Endothelial cell of umbilical vein (primary cell): ENCODE data around the gene UBE2L6. TPM values are rescaled to one million over a fixed set of nuclear protein-coding genes. Genes with fewer than 3 reads are reported as not detected.

Source experiments
- BruUV-seq: library from RNA; stranded (reverse); fragments of 400-500 nt; replicated peaks from 2 replicates; lab custom pipeline; 2021; lab: Mats Ljungman, UMichigan
- CTCF ChIA-PET: fragments of 300-600, 350-600 bp; sonication (Branson Sonifier 250); formaldehyde crosslinking; loops from one replicate; lab custom pipeline; 2021; ENCODE audit warnings: antibody characterized with exemption, inconsistent platforms; lab: Charles Lee
- POLR2A ChIA-PET: fragments of 300-600, 350-600 bp; sonication (Branson Sonifier 250); formaldehyde crosslinking; loops from one replicate; lab custom pipeline; 2021; ENCODE audit warnings: antibody characterized with exemption, inconsistent platforms; lab: Charles Lee
- DNase-seq: peaks from one replicate; pipeline ENCODE4 v3.0.0-alpha.2; 2011; ENCODE audit warnings: low read depth, low spot score
- FAIRE-seq: peaks from 2 replicates; lab custom pipeline; 2011; peaks lifted over from hg19 to GRCh38; lab: Jason Lieb, UNC
- H2AFZ ChIP-seq: 2 replicates; pipeline ENCODE4 v1.6.0; 2012; ENCODE audit warnings: low read depth, low read length, control low read depth, inconsistent platforms
- H3K27ac ChIP-seq: 2 replicates; pipeline ENCODE4 v1.5.1; 2011; ENCODE audit warnings: low read depth, mild to moderate bottlenecking, control low read depth, low read length, moderate library complexity; ENCODE audit not compliant: insufficient read depth
- H3K27me3 ChIP-seq, 2 experiments: 2 replicates each; pipeline versions ENCODE4 v1.6.0 to v1.6.1; 2011; ENCODE audit warnings: low read length in 2 of 2, mixed read lengths in 1 of 2; ENCODE audit not compliant: control insufficient read depth in 2 of 2, insufficient read depth in 2 of 2
- H3K36me3 ChIP-seq, 2 experiments: 2 replicates in 1 of 2; 3 replicates in 1 of 2; pipeline ENCODE4 v1.5.1; 2011; ENCODE audit warnings: low read length in 2 of 2, mild to moderate bottlenecking in 1 of 2, moderate library complexity in 1 of 2; ENCODE audit not compliant: control insufficient read depth in 2 of 2, insufficient read depth in 2 of 2; ENCODE audit errors: extremely low read depth in 1 of 2
- H3K4me1 ChIP-seq: 3 replicates; pipeline ENCODE4 v1.5.1; 2011; ENCODE audit warnings: mild to moderate bottlenecking, low read length; ENCODE audit not compliant: control insufficient read depth, insufficient read depth; ENCODE audit errors: extremely low read depth
- H3K4me2 ChIP-seq: 2 replicates; pipeline ENCODE4 v1.6.1; 2011; ENCODE audit warnings: low read length, control low read depth, mixed read lengths; ENCODE audit not compliant: insufficient read depth
- H3K4me3 ChIP-seq, 3 experiments: fragments of 200-600 bp in 1 of 3; sonication (generic), shearing (Covaris generic) in 1 of 3; replicated peaks in 1 of 3; 2 replicates each; pipeline ENCODE4 v1.5.1; 2011 to 2016; ENCODE audit warnings: control low read depth in 3 of 3, low read length in 3 of 3, mild to moderate bottlenecking in 2 of 3, inconsistent platforms in 1 of 3, low read depth in 1 of 3, moderate library complexity in 1 of 3; ENCODE audit not compliant: insufficient read depth in 1 of 3
- H3K79me2 ChIP-seq: 2 replicates; pipeline ENCODE4 v1.6.0; 2012; ENCODE audit warnings: low read length, inconsistent platforms; ENCODE audit not compliant: control insufficient read depth, insufficient read depth
- H3K9ac ChIP-seq: replicated peaks from 2 replicates; pipeline ENCODE3; 2011; ENCODE audit warnings: low read length, control low read depth; ENCODE audit not compliant: insufficient read depth; ENCODE audit errors: extremely low read depth
- H3K9me1 ChIP-seq: replicated peaks from 3 replicates; pipeline ENCODE4 v1.6.0; 2011; ENCODE audit warnings: mild to moderate bottlenecking, low read length; ENCODE audit not compliant: control insufficient read depth, insufficient read depth; ENCODE audit errors: extremely low read depth
- H3K9me3 ChIP-seq: replicated peaks from 2 replicates; pipeline ENCODE4 v1.5.1; 2012; ENCODE audit warnings: low read length, inconsistent platforms; ENCODE audit not compliant: control insufficient read depth, insufficient read depth
- H4K20me1 ChIP-seq: replicated peaks from 2 replicates; pipeline ENCODE3; 2011; ENCODE audit warnings: mild to moderate bottlenecking, low read length; ENCODE audit not compliant: control insufficient read depth, insufficient read depth; ENCODE audit errors: extremely low read depth
- EZH2 ChIP-seq: IDR thresholded peaks from 2 replicates; pipeline ENCODE4 v1.6.1; 2012; ENCODE audit warnings: borderline replicate concordance, low read depth, mild to moderate bottlenecking, moderate library complexity, low read length, inconsistent platforms; ENCODE audit not compliant: severe bottlenecking
- FOS ChIP-seq: IDR thresholded peaks from 2 replicates; pipeline ENCODE4 v1.6.1; 2011; ENCODE audit warnings: mild to moderate bottlenecking, low read length, moderate library complexity, borderline replicate concordance; ENCODE audit not compliant: insufficient read depth
- GATA2 ChIP-seq: IDR thresholded peaks from 2 replicates; pipeline ENCODE4 v1.7.0; 2011; ENCODE audit warnings: low read depth, mild to moderate bottlenecking, moderate library complexity, mixed read lengths, low read length; ENCODE audit not compliant: insufficient read length, insufficient read depth
- MAX ChIP-seq: IDR thresholded peaks from 2 replicates; pipeline ENCODE4 v1.6.1; 2011; ENCODE audit not compliant: insufficient read depth, insufficient read length
- MYC ChIP-seq: IDR thresholded peaks from one replicate; pipeline ENCODE4 v1.6.1; 2011; ENCODE audit warnings: mild to moderate bottlenecking, low read depth, low read length
- POLR2A ChIP-seq: IDR thresholded peaks from 2 replicates; pipeline ENCODE4 v1.6.1; 2012; ENCODE audit warnings: low read depth, mild to moderate bottlenecking, control low read depth, low read length
- POLR2AphosphoS5 ChIP-seq: IDR thresholded peaks from 2 replicates; pipeline ENCODE4 v1.6.1; 2012; ENCODE audit warnings: low read depth, mild to moderate bottlenecking, control low read depth, low read length, moderate library complexity; ENCODE audit not compliant: insufficient read depth
- dilution Hi-C: fragments of 300-500 bp; cut with MboI; formaldehyde crosslinking; loops from one replicate; pipeline ENCODE4 v1.15.0; 2019; ENCODE audit warnings: low sequenced_read_pairs; ENCODE audit not compliant: extremely low pct_ligation_motif_present
- intact Hi-C: fragments of 100-400 bp; cut with micrococcal nuclease; formaldehyde crosslinking; loops from one replicate; pipeline ENCODE4 v1.10.0; 2022
- polyA plus RNA-seq, 4 experiments: library from polyadenylated mRNA; depleted of rRNA in 3 of 4; stranded (reverse) in 3 of 4; unstranded in 1 of 4; fragments of >200 nt; gene quantifications; 2 replicates each; pipeline versions ENCODE4 v1.2.1 to v1.2.3, GENCODE V29; 2011 to 2012; ENCODE audit warnings: missing spikeins in 1 of 4
- total RNA-seq: library from RNA; stranded (reverse); gene quantifications from 2 replicates; pipeline ENCODE4 v1.2.3, GENCODE V29; 2021

Gene UBE2L6
- total and polyA plus RNA-seq, 2 donors (not counting 3 experiments of a cell fraction or from before 2014, with no cell fraction given) = 22.3 to 25.2 TPM

GRCh38 chr11:57515332-57516060 is 52.0 kb downstream of the UBE2L6 start, which contains the start of gene SLC43A1:
TSS of gene SLC43A1 (minus strand) at chr11:57515702. CDS start at chr11:57514111, 1,591 bp downstream.
- CTCF ChIA-PET = interaction anchor here (0.9 to 9.0 kb wide), 8 partner anchors 11 to 129 kb away, joined by 3 to 166 read pairs (median 10); partner anchors contain the start of genes RTN4RL2 and TIMM10
- H3K36me3 ChIP-seq = no peaks in the 10 kb centered on the region
- no peaks in the 10 kb centered on the region for H3K9me3 ChIP-seq
- peak within 1 kb of the TSS; percentile 94 for H2AFZ ChIP-seq
- peak within 1 kb of the TSS; percentile 64 to 79 (median 68) for H3K4me3 ChIP-seq
- dilution Hi-C loops = no loop called here
- POLR2A ChIA-PET = no interaction called here
- no peak within 1 kb of the TSS for H3K27ac ChIP-seq
- no peaks in the 10 kb centered on the region for H4K20me1 ChIP-seq
- H3K79me2 ChIP-seq = no peaks in the 10 kb centered on the region
- TF ChIP-seq MAX (peak; percentile 77), GATA2 (no peak), POLR2A (peak; percentile 25)
- H3K4me1 ChIP-seq = peaks cover 9% of the 10 kb centered on the region
- no peaks in the 10 kb centered on the region for H3K9me1 ChIP-seq
- FAIRE-seq = peak; percentile 85
- DNase-seq = peak; percentile 69
- peak within 1 kb of the TSS; percentile 62 for H3K9ac ChIP-seq
- no TSS peak for BruUV-seq
- intact Hi-C loops = loop anchor here (1.0 kb wide), 2 partner anchors 12 to 16 kb away; no protein-coding TSS in a partner anchor
- H3K27me3 ChIP-seq = no peaks in the 10 kb centered on the region
- peak within 1 kb of the TSS; percentile 88 for H3K4me2 ChIP-seq

GRCh38 chr11:57514538-57515331 is 52.7 kb downstream of the UBE2L6 start:
- Histone ChIP-seq H3K79me2 (no peaks in the 10 kb centered on the region), H3K9ac (peak overlapping the region; percentile 62), H3K4me1 (peaks cover 9% of the 10 kb centered on the region), H3K27me3 (no peaks in the 10 kb centered on the region), H3K9me1 (no peaks in the 10 kb centered on the region), H3K9me3 (no peaks in the 10 kb centered on the region), H3K36me3 (no peaks in the 10 kb centered on the region), H3K27ac (no peak overlapping the region), H3K4me3 (peak overlapping the region; percentile 64 to 79 (median 68)), H4K20me1 (no peaks in the 10 kb centered on the region), H3K4me2 (peak overlapping the region; percentile 88), H2AFZ (peak overlapping the region; percentile 94)
- dilution Hi-C loops (no loop called here), intact Hi-C loops (loop anchor here (1.0 kb wide), 1 partner anchor 13 kb away; no protein-coding TSS in a partner anchor)
- FAIRE-seq (peak; percentile 60), DNase-seq (peak; percentile 36)
- ChIA-PET CTCF (interaction anchor here (0.7 to 9.0 kb wide), 10 partner anchors 12 to 130 kb away, joined by 3 to 166 read pairs (median 8); partner anchors contain the start of genes RTN4RL2 and TIMM10), POLR2A (no interaction called here)
- TF ChIP-seq FOS (no peak), POLR2AphosphoS5 (no peak), EZH2 (no peak), MAX (no peak), MYC (no peak), GATA2 (no peak)
- no TSS peak for BruUV-seq
